Astrocyte (in vitro differentiated cells and primary cell): ENCODE data around the gene RITA1. TPM values are rescaled to one million over a fixed set of nuclear protein-coding genes. Genes with fewer than 3 reads are reported as not detected.
A peak's percentile ranks its signal among the peaks of the same experiment; 100 is the strongest.

Experiments
- DNase-seq: peaks from one replicate; pipeline ENCODE4 v3.0.0-alpha.2; 2010; ENCODE audit warnings: low read depth
- FAIRE-seq: peaks from 2 replicates; lab custom pipeline; 2011; peaks lifted over from hg19 to GRCh38; lab: Jason Lieb, UNC
- H2AFZ ChIP-seq: 2 replicates; pipeline ENCODE4 v1.6.0; 2012; ENCODE audit warnings: low read depth, low read length, inconsistent platforms
- H3K27ac ChIP-seq: 2 replicates; pipeline ENCODE4 v1.5.1; 2011; ENCODE audit warnings: low read depth, low read length, inconsistent platforms
- H3K27me3 ChIP-seq: 2 replicates; pipeline ENCODE4 v1.6.0; 2011; ENCODE audit warnings: low read length, inconsistent platforms; ENCODE audit not compliant: insufficient read depth
- H3K36me3 ChIP-seq: 2 replicates; pipeline ENCODE4 v1.5.1; 2011; ENCODE audit warnings: low read length, inconsistent platforms; ENCODE audit not compliant: insufficient read depth
- H3K4me1 ChIP-seq: 2 replicates; pipeline ENCODE4 v1.5.1; 2011; ENCODE audit warnings: low read length, inconsistent platforms; ENCODE audit not compliant: insufficient read depth
- H3K4me2 ChIP-seq: 2 replicates; pipeline ENCODE4 v1.6.0; 2012; ENCODE audit warnings: low read length, inconsistent platforms
- H3K4me3 ChIP-seq: 2 replicates; pipeline ENCODE4 v1.5.1; 2011; ENCODE audit warnings: low read depth, mild to moderate bottlenecking, low read length, inconsistent platforms; ENCODE audit not compliant: insufficient read depth
- H3K79me2 ChIP-seq: 2 replicates; pipeline ENCODE4 v1.6.0; 2012; ENCODE audit warnings: mild to moderate bottlenecking, low read length, inconsistent platforms; ENCODE audit not compliant: insufficient read depth
- H3K9ac ChIP-seq: 2 replicates; pipeline ENCODE4 v1.6.0; 2012; ENCODE audit warnings: mild to moderate bottlenecking, low read length, inconsistent platforms
- H3K9me3 ChIP-seq: 2 replicates; pipeline ENCODE4 v1.5.1; 2012; ENCODE audit warnings: low read depth, mild to moderate bottlenecking, low read length, inconsistent platforms; ENCODE audit not compliant: insufficient read depth
- H4K20me1 ChIP-seq: 2 replicates; pipeline ENCODE4 v1.6.0; 2012; ENCODE audit warnings: low read length, inconsistent platforms; ENCODE audit not compliant: insufficient read depth
- H3K27ac Mint-ChIP-seq: one replicate; pipeline ENCODE4 v1.8.0; 2021; ENCODE audit warnings: mild to moderate bottlenecking, mixed read lengths; ENCODE audit not compliant: unreplicated experiment
- H3K27me3 Mint-ChIP-seq: one replicate; pipeline ENCODE4 v1.8.0; 2021; ENCODE audit warnings: low read depth, mixed read lengths; ENCODE audit not compliant: unreplicated experiment
- H3K36me3 Mint-ChIP-seq: one replicate; pipeline ENCODE4 v1.8.0; 2021; ENCODE audit warnings: low read depth, mixed read lengths; ENCODE audit not compliant: unreplicated experiment
- H3K4me1 Mint-ChIP-seq: one replicate; pipeline ENCODE4 v1.8.0; 2021; ENCODE audit warnings: low read depth, mixed read lengths; ENCODE audit not compliant: unreplicated experiment
- H3K4me3 Mint-ChIP-seq: one replicate; pipeline ENCODE4 v1.8.0; 2021; ENCODE audit warnings: mild to moderate bottlenecking, moderate library complexity, mixed read lengths; ENCODE audit not compliant: unreplicated experiment
- H3K9me3 Mint-ChIP-seq: one replicate; pipeline ENCODE4 v1.8.0; 2021; ENCODE audit warnings: mild to moderate bottlenecking, mixed read lengths; ENCODE audit not compliant: unreplicated experiment
- EZH2 ChIP-seq: IDR thresholded peaks from 2 replicates; pipeline ENCODE4 v1.6.1; 2012; ENCODE audit warnings: mild to moderate bottlenecking, low read length, inconsistent platforms; ENCODE audit not compliant: insufficient read depth
- total RNA-seq: library from RNA; stranded (reverse); gene quantifications from 2 replicates; pipeline ENCODE4 v1.2.1, GENCODE V29; 2021
- TF ChIP-seq, protein P1 (sequence below): IDR thresholded peaks from 2 replicates; pipeline ENCODE4 v1.5.1; 2011; ENCODE audit warnings: low read depth, mild to moderate bottlenecking, inconsistent platforms, low read length, moderate library complexity; ENCODE audit not compliant: insufficient read depth

The RITA1 gene
- total RNA-seq, 1 donor from 2014 or later: 23.5 TPM

DNA sequence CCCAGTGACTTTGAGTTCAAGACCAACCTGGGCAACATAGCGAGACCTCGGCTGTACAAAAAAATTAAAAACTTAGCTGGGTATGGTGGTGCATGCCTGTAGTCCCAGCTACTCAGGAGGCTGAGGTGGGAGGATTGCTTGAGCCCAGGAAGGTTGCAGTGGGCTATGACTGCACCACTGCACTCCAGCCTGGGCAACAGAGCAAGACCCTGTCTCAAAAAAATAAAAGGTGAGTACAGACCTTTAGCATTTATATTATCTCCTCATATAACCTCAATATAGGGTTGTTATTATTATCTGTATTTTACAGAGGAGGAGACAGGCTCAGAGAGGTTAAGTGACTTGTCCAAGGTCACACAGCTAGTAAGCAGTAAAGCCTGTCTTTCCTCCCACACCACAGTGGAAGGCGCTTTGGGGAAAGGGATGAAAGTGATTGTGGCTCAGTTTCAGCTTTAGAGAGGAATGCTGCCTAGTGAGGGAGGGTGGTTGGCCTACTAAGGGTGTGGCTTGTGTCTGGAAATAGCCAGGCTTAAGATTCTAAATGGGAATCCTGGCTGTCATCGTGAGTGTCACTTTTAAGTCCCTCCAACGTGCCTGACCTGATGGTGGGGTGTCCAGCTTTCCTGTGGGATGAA is 43.0 kb downstream of the RITA1 start:
- peaks cover 22% of the 10 kb centered on the region for H3K4me1 Mint-ChIP-seq
- H3K36me3 Mint-ChIP-seq: peaks cover 23% of the 10 kb centered on the region
- no peak overlapping the region for H3K4me3 ChIP-seq
- FAIRE-seq: no peak
- no peaks in the 10 kb centered on the region for H3K9me3 Mint-ChIP-seq
- H3K4me2 ChIP-seq: no peak overlapping the region
- H4K20me1 ChIP-seq: no peaks in the 10 kb centered on the region
- H3K36me3 ChIP-seq: no peaks in the 10 kb centered on the region
- no peak overlapping the region for H3K27ac ChIP-seq
- peak overlapping the region; percentile 78 for H3K27ac Mint-ChIP-seq
- no peak overlapping the region for H2AFZ ChIP-seq
- H3K79me2 ChIP-seq: peaks cover 3% of the 10 kb centered on the region
- H3K27me3 ChIP-seq: no peaks in the 10 kb centered on the region
- H3K4me3 Mint-ChIP-seq: no peak overlapping the region
- H3K4me1 ChIP-seq: peaks cover 35% of the 10 kb centered on the region
- H3K9me3 ChIP-seq: no peaks in the 10 kb centered on the region
- DNase-seq: no peak
- H3K27me3 Mint-ChIP-seq: no peaks in the 10 kb centered on the region
- TF ChIP-seq EZH2: no peak
- TF ChIP-seq, protein P1, sequence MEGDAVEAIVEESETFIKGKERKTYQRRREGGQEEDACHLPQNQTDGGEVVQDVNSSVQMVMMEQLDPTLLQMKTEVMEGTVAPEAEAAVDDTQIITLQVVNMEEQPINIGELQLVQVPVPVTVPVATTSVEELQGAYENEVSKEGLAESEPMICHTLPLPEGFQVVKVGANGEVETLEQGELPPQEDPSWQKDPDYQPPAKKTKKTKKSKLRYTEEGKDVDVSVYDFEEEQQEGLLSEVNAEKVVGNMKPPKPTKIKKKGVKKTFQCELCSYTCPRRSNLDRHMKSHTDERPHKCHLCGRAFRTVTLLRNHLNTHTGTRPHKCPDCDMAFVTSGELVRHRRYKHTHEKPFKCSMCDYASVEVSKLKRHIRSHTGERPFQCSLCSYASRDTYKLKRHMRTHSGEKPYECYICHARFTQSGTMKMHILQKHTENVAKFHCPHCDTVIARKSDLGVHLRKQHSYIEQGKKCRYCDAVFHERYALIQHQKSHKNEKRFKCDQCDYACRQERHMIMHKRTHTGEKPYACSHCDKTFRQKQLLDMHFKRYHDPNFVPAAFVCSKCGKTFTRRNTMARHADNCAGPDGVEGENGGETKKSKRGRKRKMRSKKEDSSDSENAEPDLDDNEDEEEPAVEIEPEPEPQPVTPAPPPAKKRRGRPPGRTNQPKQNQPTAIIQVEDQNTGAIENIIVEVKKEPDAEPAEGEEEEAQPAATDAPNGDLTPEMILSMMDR: no peak
- no peak overlapping the region for H3K9ac ChIP-seq

- Histone ChIP-seq H3K9ac (peak overlapping the region; percentile 66), H3K9me3 (no peaks in the 10 kb centered on the region), H3K4me3 (no peak overlapping the region), H3K79me2 (no peaks in the 10 kb centered on the region), H4K20me1 (no peaks in the 10 kb centered on the region), H3K27ac (peak overlapping the region; percentile 72), H3K36me3 (no peaks in the 10 kb centered on the region), H3K4me1 (peaks cover 33% of the 10 kb centered on the region), H3K27me3 (no peaks in the 10 kb centered on the region), H2AFZ (no peak overlapping the region), H3K4me2 (no peak overlapping the region)
- TF ChIP-seq EZH2: no peak
- TF ChIP-seq, protein P1: no peak
- Mint-ChIP-seq H3K9me3 (no peaks in the 10 kb centered on the region), H3K27ac (peak overlapping the region; percentile 82), H3K4me3 (no peak overlapping the region), H3K4me1 (peaks cover 25% of the 10 kb centered on the region), H3K36me3 (peaks cover 30% of the 10 kb centered on the region), H3K27me3 (no peaks in the 10 kb centered on the region)
- no peak for FAIRE-seq
- peak; percentile 65 for DNase-seq
Measured at GRCh38 chr12:113230315-113231234, 45.1 kb downstream of the RITA1 start.
